ENCODE data around the gene MPPED1. TPM values are rescaled to one million over a fixed set of nuclear protein-coding genes. Genes with fewer than 3 reads are reported as not detected.

MPPED1 gene
- total and polyA plus RNA-seq, 2 donors (not counting 1 experiment from before 2014, with no cell fraction given), result 0.13 TPM; not detected in 1

DNA sequence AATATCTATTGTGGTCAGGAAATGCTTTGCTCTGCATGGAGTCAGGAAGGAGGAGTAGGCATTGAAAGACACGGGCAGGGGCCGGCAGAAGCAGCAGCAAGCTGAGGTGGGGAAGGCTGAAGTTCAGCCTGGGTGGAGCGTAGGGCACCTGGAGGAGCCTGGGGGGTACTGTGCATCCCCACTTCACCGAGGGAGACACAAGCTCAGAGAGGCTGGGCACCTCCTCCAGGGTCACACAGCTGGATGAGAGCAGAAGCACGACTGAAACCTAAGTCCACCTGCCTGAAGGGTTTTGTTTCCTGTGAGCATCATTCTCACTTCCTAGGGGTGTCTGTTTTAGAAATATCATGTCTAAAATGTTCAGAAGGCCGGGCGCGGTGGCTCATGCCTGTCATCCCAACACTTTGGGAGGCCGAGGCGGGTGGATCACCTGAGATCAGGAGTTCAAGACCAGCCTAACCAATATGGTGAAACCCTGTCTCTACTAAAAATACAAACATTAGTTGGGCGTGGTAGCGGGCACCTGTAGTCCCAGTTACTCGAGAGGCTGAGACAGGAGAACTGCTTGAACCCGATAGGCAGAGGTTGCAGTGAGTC is 138.3 kb downstream of the MPPED1 start:
- H3K27ac Mint-ChIP-seq, result no peak overlapping the region

GRCh38 chr22:43550672-43551071 is 138.9 kb downstream of the MPPED1 start:
- CTCF ChIA-PET, result interaction anchor here (1.1 kb wide), 1 partner anchor 24 kb away, joined by 3 read pairs; no protein-coding TSS in a partner anchor
- H3K36me3 ChIP-seq (replicated peaks in 1 of 2; ENCODE audit: control extremely low read depth in 1 of 2, control insufficient read depth in 1 of 2, extremely low read depth in 1 of 2, insufficient read depth in 2 of 2, low read length in 1 of 2), result no peaks in the 10 kb centered on the region
- H3K9me3 ChIP-seq (ENCODE audit: control extremely low read depth in 1 of 3, control insufficient read depth in 2 of 3, insufficient read depth in 1 of 3, low read length in 2 of 3), result peaks cover 0 to 3% (median 0%) of the 10 kb centered on the region in 3 donors
- 84% methylated on average over 3 of the region's 6 CpGs for WGBS (ENCODE audit: insufficient coverage)
- H4K20me1 ChIP-seq (ENCODE audit: control insufficient read depth, insufficient read depth, low read length, poor library complexity, severe bottlenecking), result no peaks in the 10 kb centered on the region
- Mint-ChIP-seq H3K4me3 (no peak overlapping the region), H3K9me3 (ENCODE audit: insufficient read depth) (no peaks in the 10 kb centered on the region), H3K27ac (no peak overlapping the region), H3K4me1 (no peaks in the 10 kb centered on the region), H3K27me3 (peaks cover 16% of the 10 kb centered on the region)
- no peaks in the 10 kb centered on the region for H3K79me2 ChIP-seq (ENCODE audit: control insufficient read depth, insufficient read depth, low read length)
- H3K27ac ChIP-seq (ENCODE audit: low read length in 2 of 2), result no peak overlapping the region
- TF ChIP-seq EZH2 (IDR thresholded peaks at IDR 0.05; ENCODE audit: borderline replicate concordance, insufficient read depth, low read depth, low read length, poor library complexity, severe bottlenecking), result no peak
- TF ChIP-seq, protein P1, sequence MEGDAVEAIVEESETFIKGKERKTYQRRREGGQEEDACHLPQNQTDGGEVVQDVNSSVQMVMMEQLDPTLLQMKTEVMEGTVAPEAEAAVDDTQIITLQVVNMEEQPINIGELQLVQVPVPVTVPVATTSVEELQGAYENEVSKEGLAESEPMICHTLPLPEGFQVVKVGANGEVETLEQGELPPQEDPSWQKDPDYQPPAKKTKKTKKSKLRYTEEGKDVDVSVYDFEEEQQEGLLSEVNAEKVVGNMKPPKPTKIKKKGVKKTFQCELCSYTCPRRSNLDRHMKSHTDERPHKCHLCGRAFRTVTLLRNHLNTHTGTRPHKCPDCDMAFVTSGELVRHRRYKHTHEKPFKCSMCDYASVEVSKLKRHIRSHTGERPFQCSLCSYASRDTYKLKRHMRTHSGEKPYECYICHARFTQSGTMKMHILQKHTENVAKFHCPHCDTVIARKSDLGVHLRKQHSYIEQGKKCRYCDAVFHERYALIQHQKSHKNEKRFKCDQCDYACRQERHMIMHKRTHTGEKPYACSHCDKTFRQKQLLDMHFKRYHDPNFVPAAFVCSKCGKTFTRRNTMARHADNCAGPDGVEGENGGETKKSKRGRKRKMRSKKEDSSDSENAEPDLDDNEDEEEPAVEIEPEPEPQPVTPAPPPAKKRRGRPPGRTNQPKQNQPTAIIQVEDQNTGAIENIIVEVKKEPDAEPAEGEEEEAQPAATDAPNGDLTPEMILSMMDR (IDR thresholded peaks at IDR 0.05), result no peak
- intact Hi-C loops (cut with micrococcal nuclease), result no loop called here
- no peak overlapping the region for H3K4me3 ChIP-seq (ENCODE audit: control extremely low read depth in 1 of 5, extremely low read depth in 1 of 5, insufficient read depth in 1 of 5, low read depth in 2 of 5, low read length in 4 of 5)
- no peak for DNase-seq
- no peak overlapping the region for H3K9ac ChIP-seq (ENCODE audit: low read length)
- ATAC-seq (ENCODE audit: low read depth), result no peak
- no peaks in the 10 kb centered on the region for H3K27me3 ChIP-seq (replicated peaks in 1 of 4; ENCODE audit: control extremely low read depth in 1 of 4, control insufficient read depth in 3 of 4, insufficient read depth in 4 of 4, low read length in 3 of 4)
- no peak overlapping the region for H3K4me2 ChIP-seq (replicated peaks; ENCODE audit: low read depth, low read length, poor library complexity, severe bottlenecking)
- no peaks in the 10 kb centered on the region for H3K4me1 ChIP-seq (ENCODE audit: control insufficient read depth in 2 of 2, insufficient read depth in 2 of 2, low read length in 2 of 2)
- POLR2A ChIA-PET, result no interaction called here
- no peak overlapping the region for H2AFZ ChIP-seq (ENCODE audit: insufficient read depth, low read depth, low read length, poor library complexity, severe bottlenecking)

More for the DNA sequence above, 138.3 kb downstream of the MPPED1 start:
- Histone ChIP-seq H2AFZ (ENCODE audit: insufficient read depth, low read depth, low read length, poor library complexity, severe bottlenecking) (no peak overlapping the region), H3K36me3 (replicated peaks in 1 of 2; ENCODE audit: control extremely low read depth in 1 of 2, control insufficient read depth in 1 of 2, extremely low read depth in 1 of 2, insufficient read depth in 2 of 2, low read length in 1 of 2) (no peaks in the 10 kb centered on the region), H3K4me2 (replicated peaks; ENCODE audit: low read depth, low read length, poor library complexity, severe bottlenecking) (no peak overlapping the region), H3K9me3 (ENCODE audit: control extremely low read depth in 1 of 3, control insufficient read depth in 2 of 3, insufficient read depth in 1 of 3, low read length in 2 of 3) (peaks cover 0 to 3% (median 0%) of the 10 kb centered on the region in 3 donors), H3K27me3 (replicated peaks in 1 of 4; ENCODE audit: control extremely low read depth in 1 of 4, control insufficient read depth in 3 of 4, insufficient read depth in 4 of 4, low read length in 3 of 4) (no peaks in the 10 kb centered on the region), H3K4me1 (ENCODE audit: control insufficient read depth in 2 of 2, insufficient read depth in 2 of 2, low read length in 2 of 2) (no peaks in the 10 kb centered on the region), H3K9ac (ENCODE audit: low read length) (no peak overlapping the region), H3K79me2 (ENCODE audit: control insufficient read depth, insufficient read depth, low read length) (no peaks in the 10 kb centered on the region), H4K20me1 (ENCODE audit: control insufficient read depth, insufficient read depth, low read length, poor library complexity, severe bottlenecking) (no peaks in the 10 kb centered on the region), H3K27ac (ENCODE audit: low read length in 2 of 2) (no peak overlapping the region), H3K4me3 (ENCODE audit: control extremely low read depth in 1 of 5, extremely low read depth in 1 of 5, insufficient read depth in 1 of 5, low read depth in 2 of 5, low read length in 4 of 5) (no peak overlapping the region)
- POLR2A ChIA-PET, result no interaction called here
- TF ChIP-seq, protein P1 (IDR thresholded peaks at IDR 0.05), result no peak
- TF ChIP-seq EZH2 (IDR thresholded peaks at IDR 0.05; ENCODE audit: borderline replicate concordance, insufficient read depth, low read depth, low read length, poor library complexity, severe bottlenecking), result no peak
- Mint-ChIP-seq H3K27me3 (peaks cover 14% of the 10 kb centered on the region), H3K9me3 (ENCODE audit: insufficient read depth) (no peaks in the 10 kb centered on the region), H3K4me3 (no peak overlapping the region), H3K4me1 (no peaks in the 10 kb centered on the region)
- no peak for DNase-seq
- intact Hi-C loops (cut with micrococcal nuclease), result no loop called here
- 73% methylated on average over 14 of the region's 14 CpGs for WGBS (ENCODE audit: insufficient coverage)
- CTCF ChIA-PET, result interaction anchor here (1.1 kb wide), 1 partner anchor 24 kb away, joined by 3 read pairs; no protein-coding TSS in a partner anchor
- ATAC-seq (ENCODE audit: low read depth), result no peak

Data from B cell (primary cell).